Activated naive CD8-positive, alpha-beta T cell treated with anti-CD3 and anti-CD28 coated beads, Interleukin-2, amount 10 ng/mL, durations not matched to agents 7 days and 5 days (primary cell): Measurements from ENCODE around the gene ARHGAP1. TPM values are rescaled to one million over a fixed set of nuclear protein-coding genes. Genes with fewer than 3 reads are reported as not detected.
"Not testable (repeated sequence)": the region's sequence is repeated elsewhere in the genome, so short reads cannot be mapped to it uniquely, and the experiment has no call there.

Experiments
- ATAC-seq: fragments of 150-1000 bp; cut with Tn5 transposase; one replicate; pipeline ENCODE4 v1.10.0; 2021; ENCODE audit warnings: low read depth, moderate library complexity
- POLR2A ChIA-PET: fragments of 350-600 bp; sonication (Branson Sonifier 250); formaldehyde crosslinking; loops from one replicate; lab custom pipeline; 2021; ENCODE audit warnings: antibody characterized with exemption; lab: Charles Lee
- DNase-seq: peaks from one replicate; pipeline ENCODE4 v3.0.0; 2021
- H3K27ac Mint-ChIP-seq: one replicate; pipeline ENCODE4 v1.8.0; 2022; ENCODE audit warnings: mild to moderate bottlenecking, mixed read lengths
- H3K27me3 Mint-ChIP-seq: one replicate; pipeline ENCODE4 v1.8.0; 2022; ENCODE audit warnings: mild to moderate bottlenecking, moderate library complexity, mixed read lengths
- H3K36me3 Mint-ChIP-seq: one replicate; pipeline ENCODE4 v1.8.0; 2021; ENCODE audit warnings: mild to moderate bottlenecking, mixed read lengths
- H3K4me1 Mint-ChIP-seq: one replicate; pipeline ENCODE4 v1.8.0; 2021; ENCODE audit warnings: mixed read lengths
- H3K4me3 Mint-ChIP-seq: one replicate; pipeline ENCODE4 v1.8.0; 2022; ENCODE audit warnings: mild to moderate bottlenecking, moderate library complexity, mixed read lengths
- H3K9me3 Mint-ChIP-seq: one replicate; pipeline ENCODE4 v1.8.0; 2021; ENCODE audit warnings: mixed read lengths
- total RNA-seq, 2 experiments: library from RNA; stranded (reverse); gene quantifications; one replicate each; pipeline ENCODE4 v1.2.3, GENCODE V29; 2021

The ARHGAP1 gene
- total RNA-seq, 2 experiments from 2014 or later: 62.5 to 68.0 TPM

DNA sequence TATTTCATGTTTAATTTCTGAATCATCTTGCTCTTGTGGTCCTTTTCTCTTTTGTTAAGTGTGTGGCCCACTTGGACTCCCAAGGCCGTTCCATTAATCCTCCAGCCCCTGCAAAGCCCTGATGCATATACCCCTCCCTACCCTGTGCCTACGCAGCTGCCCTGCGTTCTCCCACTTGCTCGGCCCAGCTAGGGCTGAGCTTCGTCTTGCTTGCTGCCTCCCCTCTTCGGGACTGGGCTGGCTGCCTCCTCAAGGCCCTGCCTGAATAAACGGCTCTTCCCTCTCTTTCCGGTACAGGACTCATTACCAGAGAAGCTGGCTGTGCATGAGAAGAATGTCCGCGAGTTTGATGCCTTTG lies 28.5 kb downstream of the ARHGAP1 start:
- Mint-ChIP-seq H3K36me3 (peaks cover 34% of the 10 kb centered on the region), H3K4me1 (peaks cover 53% of the 10 kb centered on the region), H3K4me3 (peak overlapping the region; percentile 82), H3K27me3 (no peaks in the 10 kb centered on the region), H3K9me3 (no peaks in the 10 kb centered on the region), H3K27ac (peak overlapping the region; percentile 89)
- ATAC-seq: no peak
- DNase-seq: no peak
- POLR2A ChIA-PET: interaction anchor here (1.3 to 1.7 kb wide), 4 partner anchors 25 to 341 kb away, joined by 3 to 31 read pairs (median 6); partner anchors contain the start of genes ARHGAP1 and ZNF408

DNA sequence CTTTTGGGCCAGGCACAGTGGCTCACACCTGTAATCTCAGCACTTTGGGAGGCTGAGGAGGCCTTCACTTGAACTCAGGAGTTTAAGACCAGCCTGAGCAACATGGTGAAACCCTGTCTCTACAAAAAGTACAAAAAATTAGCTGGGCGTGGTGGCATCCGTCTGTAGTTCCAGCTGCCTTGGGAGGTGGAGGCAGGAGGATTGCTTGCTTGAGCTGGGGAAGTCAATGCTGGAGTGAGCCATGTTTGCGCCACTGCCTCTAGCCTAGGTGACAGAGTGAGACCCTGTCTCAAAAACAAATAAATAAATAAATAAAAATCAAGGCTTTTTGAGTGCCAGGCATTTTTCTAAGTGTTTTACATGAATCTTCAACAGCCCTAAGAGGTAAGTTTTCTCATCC lies 29.9 kb downstream of the ARHGAP1 start:
- DNase-seq, H3K27me3 Mint-ChIP-seq, H3K9me3 Mint-ChIP-seq: not testable (repeated sequence)
- peak overlapping the region; percentile 50 for H3K4me3 Mint-ChIP-seq
- H3K36me3 Mint-ChIP-seq: peaks cover 39% of the 10 kb centered on the region
- H3K27ac Mint-ChIP-seq: peak overlapping the region; percentile 64
- peak; percentile 3 for ATAC-seq
- POLR2A ChIA-PET: interaction anchor here (0.6 to 1.7 kb wide), 10 partner anchors 11 to 340 kb away, joined by 3 to 31 read pairs (median 5); partner anchors contain the start of genes AMBRA1, ARHGAP1, ATG13 and HARBI1
- H3K4me1 Mint-ChIP-seq: peaks cover 43% of the 10 kb centered on the region

DNA sequence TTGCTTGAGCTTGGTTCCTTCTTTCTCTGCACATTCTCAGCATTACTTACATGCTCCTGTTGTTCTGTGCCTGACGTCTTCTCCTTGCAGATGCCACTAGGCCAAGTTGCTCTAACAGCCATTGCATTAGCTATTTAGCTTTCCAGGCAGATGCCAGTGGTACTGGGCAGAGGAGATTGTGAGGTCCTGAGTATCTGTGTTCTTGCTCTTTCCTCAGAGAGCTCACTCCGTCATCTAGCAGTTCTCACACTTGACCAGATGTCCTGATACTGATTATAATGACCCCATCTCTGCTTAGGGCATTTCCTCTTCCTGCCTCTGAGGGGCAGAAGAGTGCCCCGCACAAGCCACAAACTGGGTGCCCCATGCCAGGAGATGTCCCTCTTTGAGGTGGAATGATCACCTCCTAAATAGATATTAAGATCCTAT lies 30.7 kb downstream of the ARHGAP1 start:
- no peaks in the 10 kb centered on the region for H3K9me3 Mint-ChIP-seq
- POLR2A ChIA-PET: interaction anchor here (0.6 to 1.4 kb wide), 2 partner anchors 20 to 114 kb away, joined by 3 to 4 read pairs; no protein-coding TSS in a partner anchor
- no peak for DNase-seq
- peaks cover 39% of the 10 kb centered on the region for H3K36me3 Mint-ChIP-seq
- peak overlapping the region; percentile 40 for H3K4me3 Mint-ChIP-seq
- H3K27ac Mint-ChIP-seq: peak overlapping the region; percentile 71
- no peak for ATAC-seq
- peaks cover 36% of the 10 kb centered on the region for H3K4me1 Mint-ChIP-seq
- no peaks in the 10 kb centered on the region for H3K27me3 Mint-ChIP-seq

DNA sequence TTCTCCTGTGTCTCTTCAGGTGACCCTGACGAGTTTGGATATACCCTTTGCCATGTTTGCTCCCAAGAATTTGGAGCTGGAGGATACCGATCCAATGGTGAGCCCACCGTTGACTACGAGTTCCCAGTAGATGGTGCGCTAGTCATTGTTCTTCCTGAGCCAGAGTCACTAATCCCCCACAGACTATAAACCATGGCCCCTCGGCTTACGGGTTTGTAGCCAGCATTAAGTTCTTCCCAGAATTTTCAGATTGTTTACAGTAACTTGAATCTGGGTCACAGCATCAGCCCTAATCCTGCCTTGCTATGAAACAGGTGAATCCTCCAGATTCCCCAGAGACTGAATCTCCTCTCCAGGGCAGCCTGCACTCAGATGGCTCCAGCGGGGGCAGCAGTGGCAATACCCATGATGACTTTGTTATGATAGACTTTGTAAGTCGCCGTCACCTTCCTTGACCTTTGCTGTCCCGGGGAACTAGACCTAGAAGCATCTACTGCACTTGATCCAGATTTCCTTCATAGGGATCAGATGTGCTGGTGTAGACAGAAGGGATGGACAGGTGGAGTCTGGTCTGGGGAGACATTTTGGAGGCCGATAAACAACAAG lies 31.8 kb downstream of the ARHGAP1 start:
- no peak for DNase-seq
- no peak overlapping the region for H3K27ac Mint-ChIP-seq
- H3K9me3 Mint-ChIP-seq: no peaks in the 10 kb centered on the region
- no peak for ATAC-seq
- H3K27me3 Mint-ChIP-seq: no peaks in the 10 kb centered on the region
- peaks cover 42% of the 10 kb centered on the region for H3K36me3 Mint-ChIP-seq
- H3K4me1 Mint-ChIP-seq: peaks cover 31% of the 10 kb centered on the region
- no peak overlapping the region for H3K4me3 Mint-ChIP-seq
- POLR2A ChIA-PET: no interaction called here

DNA sequence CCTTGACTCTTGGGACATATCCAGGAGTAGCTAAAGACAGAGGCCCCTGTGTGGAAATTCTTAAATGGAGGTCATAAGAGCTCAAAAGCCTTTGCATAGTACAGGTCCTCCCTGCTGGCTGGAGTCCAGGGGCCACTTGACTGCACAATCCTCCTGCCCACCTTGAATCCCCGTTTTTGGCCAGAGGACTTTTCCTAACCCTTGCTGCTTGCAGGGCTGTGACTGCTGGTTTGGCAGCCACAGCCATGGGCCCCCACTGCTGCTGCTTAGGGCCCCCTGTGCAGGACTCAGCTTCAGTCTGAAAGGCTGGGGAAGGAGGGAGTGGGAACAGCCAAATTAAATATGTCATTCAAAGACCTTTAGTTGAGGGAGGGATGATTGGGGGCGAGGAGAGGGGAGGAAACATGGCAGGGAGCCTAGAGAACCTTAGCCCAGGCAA lies 33.4 kb downstream of the ARHGAP1 start:
- peaks cover 26% of the 10 kb centered on the region for H3K4me1 Mint-ChIP-seq
- POLR2A ChIA-PET: no interaction called here
- no peak overlapping the region for H3K4me3 Mint-ChIP-seq
- peaks cover 32% of the 10 kb centered on the region for H3K36me3 Mint-ChIP-seq
- H3K27me3 Mint-ChIP-seq: no peaks in the 10 kb centered on the region
- no peaks in the 10 kb centered on the region for H3K9me3 Mint-ChIP-seq
- no peak overlapping the region for H3K27ac Mint-ChIP-seq
- DNase-seq: no peak
- no peak for ATAC-seq

DNA sequence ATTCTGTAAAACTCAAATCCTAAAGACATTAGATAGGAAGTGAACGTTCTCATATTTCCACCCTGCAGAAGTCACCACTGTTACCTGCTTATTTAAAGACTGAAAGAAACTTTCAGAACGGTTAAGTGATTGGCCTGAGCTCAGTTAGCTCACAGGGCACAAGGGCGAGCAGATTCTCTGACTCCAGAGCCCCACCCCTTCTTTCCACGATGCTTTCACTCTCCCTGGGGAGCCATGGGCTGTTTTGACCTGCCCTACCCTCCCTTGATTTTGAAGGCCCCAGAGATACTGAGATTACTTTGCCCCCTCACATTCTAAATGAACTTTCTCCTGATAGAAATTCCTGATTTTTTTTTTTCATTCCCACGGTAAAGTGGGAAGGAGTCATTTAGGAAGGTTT lies 33.9 kb downstream of the ARHGAP1 start:
- DNase-seq (no peak), ATAC-seq (no peak)
- Mint-ChIP-seq H3K36me3 (peaks cover 31% of the 10 kb centered on the region), H3K4me3 (no peak overlapping the region), H3K9me3 (no peaks in the 10 kb centered on the region), H3K27ac (no peak overlapping the region), H3K27me3 (no peaks in the 10 kb centered on the region), H3K4me1 (peaks cover 21% of the 10 kb centered on the region)
- POLR2A ChIA-PET: no interaction called here

DNA sequence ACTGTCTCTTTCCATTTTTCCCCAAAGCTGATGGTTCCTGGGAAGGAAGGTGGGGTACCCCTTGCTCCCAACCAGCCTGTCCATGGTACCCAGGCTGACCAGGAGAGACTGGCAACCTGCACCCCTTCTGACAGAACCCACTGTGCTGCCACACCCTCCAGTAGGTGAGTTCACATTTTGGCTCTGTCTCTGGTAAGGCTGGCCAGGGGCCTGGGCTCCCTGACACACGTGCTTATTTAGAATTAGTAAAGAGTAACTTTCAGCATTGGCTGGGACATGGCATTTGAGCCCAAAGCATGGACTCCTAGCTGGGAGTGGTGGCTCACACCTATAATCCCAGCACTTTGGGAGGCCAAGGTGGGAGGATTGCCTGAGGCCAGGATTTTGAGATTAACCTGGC lies 35.1 kb downstream of the ARHGAP1 start:
- Mint-ChIP-seq H3K4me1 (peaks cover 11% of the 10 kb centered on the region), H3K9me3 (no peaks in the 10 kb centered on the region), H3K4me3 (no peak overlapping the region), H3K36me3 (peaks cover 26% of the 10 kb centered on the region), H3K27ac (no peak overlapping the region), H3K27me3 (no peaks in the 10 kb centered on the region)
- POLR2A ChIA-PET: no interaction called here
- no peak for ATAC-seq
- DNase-seq: no peak

DNA sequence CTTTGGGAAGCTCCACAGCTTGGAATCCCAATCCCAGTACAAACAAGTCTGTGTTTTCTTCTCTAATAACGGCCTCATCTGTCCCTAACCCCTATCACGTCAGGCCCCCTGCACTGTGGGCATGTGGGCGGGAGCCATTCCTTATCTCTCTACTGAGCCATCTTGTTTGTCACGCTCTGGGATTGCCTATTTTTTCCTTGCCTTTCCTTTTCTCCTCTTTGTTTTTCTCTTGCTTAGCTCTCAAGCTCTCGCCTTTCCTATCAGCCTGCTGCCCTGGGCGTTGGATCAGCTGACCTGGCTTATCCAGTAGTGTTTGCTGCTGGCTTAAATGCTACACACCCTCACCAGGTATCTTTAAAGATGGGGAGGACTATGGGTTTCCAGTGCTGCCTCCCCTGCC lies 35.8 kb downstream of the ARHGAP1 start:
- no peaks in the 10 kb centered on the region for H3K27me3 Mint-ChIP-seq
- ATAC-seq (no peak), DNase-seq (no peak)
- no peak overlapping the region for H3K27ac Mint-ChIP-seq
- peaks cover 7% of the 10 kb centered on the region for H3K4me1 Mint-ChIP-seq
- no peaks in the 10 kb centered on the region for H3K9me3 Mint-ChIP-seq
- POLR2A ChIA-PET: no interaction called here
- no peak overlapping the region for H3K4me3 Mint-ChIP-seq
- H3K36me3 Mint-ChIP-seq: peaks cover 22% of the 10 kb centered on the region

DNA sequence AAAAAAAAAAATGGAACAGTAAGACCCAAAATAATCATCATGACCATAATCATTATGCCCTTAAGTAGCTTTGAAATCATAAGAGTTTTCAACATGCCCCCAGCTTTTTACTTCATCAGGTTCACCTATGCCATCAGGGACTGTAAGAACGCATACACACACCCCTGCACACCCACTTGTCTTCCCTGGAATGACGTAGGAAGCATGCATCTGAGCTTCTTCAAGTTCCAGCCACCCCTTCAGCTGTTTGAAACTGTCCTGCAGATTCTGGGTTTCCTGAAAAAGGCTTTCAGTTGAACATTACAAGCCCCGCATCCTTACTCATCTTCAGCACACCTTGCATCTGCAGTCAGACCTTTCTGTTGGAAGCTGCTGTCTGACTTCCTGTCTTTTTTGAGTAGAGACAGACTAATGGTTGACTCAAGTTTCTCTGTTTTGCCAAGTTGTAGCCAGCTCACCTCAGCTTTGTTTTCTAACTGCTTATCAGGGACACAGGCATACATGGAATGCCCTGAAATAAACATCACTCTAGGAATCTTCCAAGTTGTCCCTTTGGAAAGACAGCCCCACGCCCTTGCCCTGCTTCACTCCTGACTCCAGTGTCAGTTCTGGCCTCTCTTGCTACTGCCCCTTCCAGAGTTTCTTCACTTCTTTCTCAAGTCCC lies 37.0 kb downstream of the ARHGAP1 start:
- DNase-seq: no peak
- no peaks in the 10 kb centered on the region for H3K9me3 Mint-ChIP-seq
- H3K36me3 Mint-ChIP-seq: peaks cover 22% of the 10 kb centered on the region
- H3K4me1 Mint-ChIP-seq: peaks cover 3% of the 10 kb centered on the region
- no peaks in the 10 kb centered on the region for H3K27me3 Mint-ChIP-seq
- POLR2A ChIA-PET: interaction anchor here (0.6 kb wide), 1 partner anchor 18 kb away, joined by 3 read pairs; no protein-coding TSS in a partner anchor
- no peak overlapping the region for H3K4me3 Mint-ChIP-seq
- no peak for ATAC-seq
- peak overlapping the region; percentile 31 for H3K27ac Mint-ChIP-seq

DNA sequence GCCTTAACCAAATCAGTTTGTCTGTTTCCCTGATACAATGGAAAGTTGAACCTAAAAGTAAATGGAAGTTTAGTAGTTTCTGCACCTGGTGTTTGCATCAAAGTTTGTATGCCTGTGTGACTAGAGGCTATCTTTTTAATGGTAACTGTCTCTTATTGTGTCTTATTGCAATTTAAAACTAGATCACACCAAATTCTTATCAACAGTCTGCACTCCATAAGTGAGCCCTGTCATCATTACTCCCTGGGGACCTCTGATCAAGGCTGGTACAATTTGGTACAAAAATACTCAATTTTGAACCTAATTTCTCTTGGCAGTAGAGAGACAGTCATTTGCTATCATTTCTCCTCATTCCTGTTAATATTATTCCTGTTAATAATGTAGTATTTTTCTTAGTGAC lies 38.1 kb downstream of the ARHGAP1 start:
- POLR2A ChIA-PET: no interaction called here
- Mint-ChIP-seq H3K4me1 (peaks cover 3% of the 10 kb centered on the region), H3K27ac (no peak overlapping the region), H3K9me3 (no peaks in the 10 kb centered on the region), H3K4me3 (no peak overlapping the region), H3K27me3 (no peaks in the 10 kb centered on the region), H3K36me3 (peaks cover 24% of the 10 kb centered on the region)
- no peak for ATAC-seq
- DNase-seq: no peak

DNA sequence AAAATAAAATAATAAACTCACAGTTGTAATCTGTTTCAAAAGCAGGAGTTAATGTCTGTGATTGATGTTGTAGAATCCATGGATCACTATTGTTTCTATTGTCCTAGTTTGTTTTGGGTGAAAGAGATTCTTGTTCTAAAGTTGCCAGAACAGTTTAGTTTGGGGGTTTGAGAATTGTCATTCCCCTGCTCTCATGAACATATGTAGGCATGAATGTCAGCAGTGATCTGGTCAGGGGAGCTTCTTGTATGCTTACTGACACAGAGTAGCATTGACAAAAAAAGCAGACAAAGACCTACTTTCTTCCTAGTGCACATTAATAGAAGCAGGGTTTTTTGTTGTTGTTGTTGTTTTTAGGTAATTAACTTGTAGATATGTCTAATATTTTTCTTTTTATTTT lies 38.6 kb downstream of the ARHGAP1 start:
- Mint-ChIP-seq H3K36me3 (peaks cover 23% of the 10 kb centered on the region), H3K9me3 (no peaks in the 10 kb centered on the region), H3K27ac (no peak overlapping the region), H3K4me1 (peaks cover 3% of the 10 kb centered on the region), H3K27me3 (no peaks in the 10 kb centered on the region), H3K4me3 (no peak overlapping the region)
- no peak for ATAC-seq
- POLR2A ChIA-PET: no interaction called here
- DNase-seq: no peak

DNA sequence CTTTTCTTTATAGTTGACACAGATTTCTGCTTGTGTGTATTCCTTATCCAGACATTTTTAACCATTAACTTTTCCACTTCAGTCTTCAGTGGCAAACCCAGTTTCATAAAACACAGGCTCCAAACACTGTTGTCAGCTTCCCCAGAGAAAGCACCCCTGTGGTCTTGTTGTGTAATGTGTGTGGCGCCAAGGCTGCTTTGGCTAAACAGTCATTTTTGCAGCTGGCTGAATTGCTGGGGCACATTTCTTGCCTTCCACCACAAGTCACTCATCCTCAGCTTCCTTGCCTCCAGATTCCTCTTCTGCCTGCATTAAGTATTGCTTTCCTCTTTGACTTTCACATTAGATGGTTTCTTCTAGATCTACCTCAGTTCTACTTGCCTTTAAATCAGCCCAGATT lies 40.5 kb downstream of the ARHGAP1 start:
- Mint-ChIP-seq H3K4me1 (peaks cover 3% of the 10 kb centered on the region), H3K9me3 (no peaks in the 10 kb centered on the region), H3K4me3 (no peak overlapping the region), H3K27ac (no peak overlapping the region), H3K36me3 (peaks cover 22% of the 10 kb centered on the region), H3K27me3 (no peaks in the 10 kb centered on the region)
- DNase-seq: no peak
- POLR2A ChIA-PET: interaction anchor here (0.6 kb wide), 1 partner anchor 121 kb away, joined by 3 read pairs; no protein-coding TSS in a partner anchor
- ATAC-seq: no peak

DNA sequence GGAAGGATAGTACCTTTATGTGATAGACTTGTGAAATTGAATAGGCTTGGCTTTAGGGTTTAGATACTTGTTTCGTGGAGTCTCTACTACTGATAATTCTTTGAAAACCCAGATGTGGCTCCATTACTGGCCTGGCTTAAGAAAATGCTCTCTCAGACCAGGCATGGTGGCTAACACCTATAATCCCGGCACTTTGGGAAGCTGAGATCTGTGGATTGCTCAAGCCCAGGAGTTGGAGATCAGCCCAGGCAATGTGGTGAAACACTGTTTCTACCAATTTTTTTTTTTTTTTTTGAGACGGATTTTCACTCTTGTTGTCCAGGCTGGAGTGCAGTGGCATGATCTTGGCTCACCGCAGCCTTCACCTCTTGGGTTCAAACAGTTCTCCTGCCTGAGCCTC lies 42.2 kb downstream of the ARHGAP1 start:
- ATAC-seq: no peak
- no peak for DNase-seq
- Mint-ChIP-seq H3K9me3 (no peaks in the 10 kb centered on the region), H3K4me3 (no peak overlapping the region), H3K27ac (no peak overlapping the region), H3K27me3 (no peaks in the 10 kb centered on the region), H3K36me3 (peaks cover 18% of the 10 kb centered on the region), H3K4me1 (peaks cover 1% of the 10 kb centered on the region)
- POLR2A ChIA-PET: interaction anchor here (0.6 kb wide), 1 partner anchor 1071 kb away, joined by 3 read pairs; no protein-coding TSS in a partner anchor

DNA sequence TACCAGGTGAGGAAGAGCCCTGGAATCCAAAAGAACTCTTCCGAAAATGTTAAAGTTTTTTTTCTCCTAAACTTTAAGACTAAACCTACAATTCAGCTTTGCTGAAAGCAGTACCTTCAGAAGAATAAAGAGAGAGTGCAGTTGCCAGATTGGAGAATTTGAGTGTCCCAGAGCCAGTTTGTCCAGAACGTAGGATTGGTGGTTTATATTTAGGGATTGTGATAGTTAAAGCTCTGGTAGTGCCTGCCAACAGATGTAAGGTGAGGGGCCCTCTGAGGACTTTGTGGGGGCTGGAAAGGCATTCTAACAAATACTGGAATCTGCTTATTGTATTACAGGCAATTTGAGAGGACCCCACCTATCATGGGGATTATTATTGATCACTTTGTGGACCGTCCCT lies 43.2 kb downstream of the ARHGAP1 start:
- DNase-seq (no peak), ATAC-seq (no peak)
- Mint-ChIP-seq H3K4me1 (peaks cover 1% of the 10 kb centered on the region), H3K9me3 (no peaks in the 10 kb centered on the region), H3K4me3 (no peak overlapping the region), H3K27me3 (no peaks in the 10 kb centered on the region), H3K36me3 (peaks cover 18% of the 10 kb centered on the region), H3K27ac (no peak overlapping the region)
- POLR2A ChIA-PET: interaction anchor here (0.6 kb wide), 1 partner anchor 701 kb away, joined by 3 read pairs; no protein-coding TSS in a partner anchor
